Omental fat pad (tissue), 4 donors: ENCODE measurements around the gene SYNJ1. TPM values are rescaled to one million over a fixed set of nuclear protein-coding genes. Genes with fewer than 3 reads are reported as not detected.
A peak's percentile ranks its signal among the peaks of the same experiment; 100 is the strongest.
"Not testable (repeated sequence)": the region's sequence is repeated elsewhere in the genome, so short reads cannot be mapped to it uniquely, and the experiment has no call there.

Source experiments
- ATAC-seq: fragments of 150-250 bp; one replicate; pipeline ENCODE4 v1.9.1; 2016; ENCODE audit warnings: mild to moderate bottlenecking, moderate library complexity; ENCODE audit not compliant: low FRiP score
- DNase-seq: peaks from one replicate; pipeline ENCODE4 v3.0.0-alpha.2; 2019; ENCODE audit warnings: low spot score
- CTCF ChIP-seq, 3 donors: fragments of 450-650 bp; IDR thresholded peaks; one replicate each; pipeline ENCODE4 v1.5.1; 2016 to 2017; ENCODE audit warnings: antibody characterized with exemption in 3 of 3, mild to moderate bottlenecking in 3 of 3, moderate library complexity in 2 of 3
- total RNA-seq, 4 donors: library from RNA; depleted of rRNA; stranded (reverse); fragments of >200 nt; gene quantifications; one replicate each; pipeline ENCODE4 v1.1.0, GENCODE V29; 2016

The SYNJ1 gene
- total RNA-seq, 4 donors from 2014 or later, result 7.5 to 22.1 (median 9.9) TPM

GRCh38 chr21:32645261-32646182 is 82.3 kb downstream of the SYNJ1 start:
- TF ChIP-seq CTCF (IDR thresholded peaks at IDR 0.05), result no peak
- ATAC-seq, result no peak
- DNase-seq, result no peak

- ATAC-seq (no peak), DNase-seq (no peak)
These were observed 85.8 kb downstream of the SYNJ1 start for GRCh38 chr21:32641710-32642698.

GRCh38 chr21:32626621-32627196 is 101.1 kb downstream of the SYNJ1 start:
- no peak for TF ChIP-seq CTCF (IDR thresholded peaks at IDR 0.05)
- DNase-seq, result no peak
- ATAC-seq, result no peak

More at GRCh38 chr21:32641710-32642698, 85.8 kb downstream of the SYNJ1 start:
- no peak for TF ChIP-seq CTCF (IDR thresholded peaks at IDR 0.05)

- not testable (repeated sequence) for DNase-seq, ATAC-seq
These were observed 109.6 kb downstream of the SYNJ1 start for GRCh38 chr21:32618218-32618617.

- TF ChIP-seq CTCF (IDR thresholded peaks at IDR 0.05), result no peak
- ATAC-seq (no peak), DNase-seq (no peak)
These were observed 114.3 kb downstream of the SYNJ1 start for GRCh38 chr21:32613436-32614043.

GRCh38 chr21:32612999-32613337 is 114.8 kb downstream of the SYNJ1 start:
- ATAC-seq (peak; percentile 39), DNase-seq (no peak)
- no peak for TF ChIP-seq CTCF (IDR thresholded peaks at IDR 0.05)
